ENCODE measurements around the gene ATPAF1. TPM values are rescaled to one million over a fixed set of nuclear protein-coding genes. Genes with fewer than 3 reads are reported as not detected.
"Not testable (repeated sequence)": the region's sequence is repeated elsewhere in the genome, so short reads cannot be mapped to it uniquely, and the experiment has no call there.

ATPAF1 gene
- total RNA-seq, 1 donor from 2014 or later: 37.8 TPM

DNA sequence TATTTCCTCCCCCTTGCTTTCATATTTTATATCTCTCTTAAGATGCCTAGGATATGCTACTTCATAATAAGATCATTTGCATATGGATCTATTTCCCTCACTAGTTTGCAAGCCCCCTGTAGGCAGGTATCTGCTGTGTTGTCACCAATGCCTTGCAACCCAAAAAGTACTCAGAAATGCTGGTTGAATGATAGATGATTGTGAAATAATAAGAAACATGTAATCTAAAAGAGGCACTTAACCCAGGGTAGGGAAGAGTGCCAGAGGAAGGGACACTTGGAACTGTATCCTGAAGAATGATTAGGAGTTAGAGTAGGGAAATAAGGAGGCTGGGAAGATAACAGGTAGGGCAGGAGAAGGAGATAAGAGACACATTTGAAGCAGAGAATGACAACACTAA, 12.3 kb downstream of the ATPAF1 start:
- Mint-ChIP-seq H3K27me3 (ENCODE audit: unreplicated experiment) (no peaks in the 10 kb centered on the region), H3K4me1 (ENCODE audit: low read depth, unreplicated experiment) (no peaks in the 10 kb centered on the region), H3K36me3 (ENCODE audit: unreplicated experiment) (peaks cover 10% of the 10 kb centered on the region), H3K27ac (ENCODE audit: unreplicated experiment) (no peak overlapping the region), H3K4me3 (ENCODE audit: unreplicated experiment) (no peak overlapping the region), H3K9me3 (ENCODE audit: unreplicated experiment) (no peaks in the 10 kb centered on the region)
- TF ChIP-seq, protein P1, sequence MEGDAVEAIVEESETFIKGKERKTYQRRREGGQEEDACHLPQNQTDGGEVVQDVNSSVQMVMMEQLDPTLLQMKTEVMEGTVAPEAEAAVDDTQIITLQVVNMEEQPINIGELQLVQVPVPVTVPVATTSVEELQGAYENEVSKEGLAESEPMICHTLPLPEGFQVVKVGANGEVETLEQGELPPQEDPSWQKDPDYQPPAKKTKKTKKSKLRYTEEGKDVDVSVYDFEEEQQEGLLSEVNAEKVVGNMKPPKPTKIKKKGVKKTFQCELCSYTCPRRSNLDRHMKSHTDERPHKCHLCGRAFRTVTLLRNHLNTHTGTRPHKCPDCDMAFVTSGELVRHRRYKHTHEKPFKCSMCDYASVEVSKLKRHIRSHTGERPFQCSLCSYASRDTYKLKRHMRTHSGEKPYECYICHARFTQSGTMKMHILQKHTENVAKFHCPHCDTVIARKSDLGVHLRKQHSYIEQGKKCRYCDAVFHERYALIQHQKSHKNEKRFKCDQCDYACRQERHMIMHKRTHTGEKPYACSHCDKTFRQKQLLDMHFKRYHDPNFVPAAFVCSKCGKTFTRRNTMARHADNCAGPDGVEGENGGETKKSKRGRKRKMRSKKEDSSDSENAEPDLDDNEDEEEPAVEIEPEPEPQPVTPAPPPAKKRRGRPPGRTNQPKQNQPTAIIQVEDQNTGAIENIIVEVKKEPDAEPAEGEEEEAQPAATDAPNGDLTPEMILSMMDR (IDR thresholded peaks at IDR 0.05; ENCODE audit: partially characterized antibody, unreplicated experiment): no peak
- DNase-seq: no peak

DNA sequence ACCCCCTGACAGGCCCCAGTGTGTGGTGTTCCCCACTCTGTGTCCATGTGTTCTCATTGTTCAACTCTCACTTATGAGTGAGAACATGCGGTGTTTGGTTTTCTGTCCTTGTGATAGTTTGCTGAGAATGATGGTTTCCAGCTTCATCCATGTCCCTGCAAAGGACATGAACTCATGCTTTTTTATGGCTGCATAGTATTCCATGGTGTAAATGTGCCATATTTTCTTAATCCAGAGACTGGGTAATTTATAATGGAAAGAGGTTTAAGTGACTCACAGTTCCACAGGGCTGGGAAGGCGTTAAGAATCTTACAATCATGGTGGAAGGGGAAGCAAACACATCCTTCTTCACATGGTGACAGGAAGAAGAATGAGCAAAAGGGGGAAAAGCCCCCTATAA, 13.5 kb downstream of the ATPAF1 start:
- not testable (repeated sequence) for DNase-seq; H3K4me3 Mint-ChIP-seq (ENCODE audit: unreplicated experiment); H3K27ac Mint-ChIP-seq (ENCODE audit: unreplicated experiment); H3K4me1 Mint-ChIP-seq (ENCODE audit: low read depth, unreplicated experiment); H3K27me3 Mint-ChIP-seq (ENCODE audit: unreplicated experiment); H3K9me3 Mint-ChIP-seq (ENCODE audit: unreplicated experiment)
- peaks cover 22% of the 10 kb centered on the region for H3K36me3 Mint-ChIP-seq (ENCODE audit: unreplicated experiment)

DNA sequence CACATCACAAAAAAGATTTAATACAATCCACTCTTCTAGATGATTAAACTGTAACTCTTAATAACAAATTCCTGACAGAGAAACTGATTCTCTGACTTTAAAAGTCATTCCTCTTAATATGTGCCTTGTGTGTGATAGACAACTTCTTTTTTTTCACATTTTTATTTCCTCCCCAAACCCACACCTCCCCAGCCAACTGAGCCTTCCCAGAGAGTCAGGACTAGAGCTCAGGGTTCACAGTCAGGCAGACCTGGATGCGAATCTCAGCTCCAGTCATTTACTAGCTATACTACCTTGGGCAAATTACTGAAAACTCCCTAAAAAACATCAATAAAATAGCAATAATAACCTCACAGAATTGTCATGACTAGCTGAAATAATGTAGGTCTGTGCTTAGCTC, 14.2 kb downstream of the ATPAF1 start:
- H3K9me3 Mint-ChIP-seq (ENCODE audit: unreplicated experiment): peaks cover 4% of the 10 kb centered on the region
- no peak overlapping the region for H3K27ac Mint-ChIP-seq (ENCODE audit: unreplicated experiment)
- H3K4me1 Mint-ChIP-seq (ENCODE audit: low read depth, unreplicated experiment): no peaks in the 10 kb centered on the region
- TF ChIP-seq, protein P1 (IDR thresholded peaks at IDR 0.05; ENCODE audit: partially characterized antibody, unreplicated experiment): no peak
- H3K36me3 Mint-ChIP-seq (ENCODE audit: unreplicated experiment): peaks cover 28% of the 10 kb centered on the region
- no peak overlapping the region for H3K4me3 Mint-ChIP-seq (ENCODE audit: unreplicated experiment)
- no peaks in the 10 kb centered on the region for H3K27me3 Mint-ChIP-seq (ENCODE audit: unreplicated experiment)
- no peak for DNase-seq

DNA sequence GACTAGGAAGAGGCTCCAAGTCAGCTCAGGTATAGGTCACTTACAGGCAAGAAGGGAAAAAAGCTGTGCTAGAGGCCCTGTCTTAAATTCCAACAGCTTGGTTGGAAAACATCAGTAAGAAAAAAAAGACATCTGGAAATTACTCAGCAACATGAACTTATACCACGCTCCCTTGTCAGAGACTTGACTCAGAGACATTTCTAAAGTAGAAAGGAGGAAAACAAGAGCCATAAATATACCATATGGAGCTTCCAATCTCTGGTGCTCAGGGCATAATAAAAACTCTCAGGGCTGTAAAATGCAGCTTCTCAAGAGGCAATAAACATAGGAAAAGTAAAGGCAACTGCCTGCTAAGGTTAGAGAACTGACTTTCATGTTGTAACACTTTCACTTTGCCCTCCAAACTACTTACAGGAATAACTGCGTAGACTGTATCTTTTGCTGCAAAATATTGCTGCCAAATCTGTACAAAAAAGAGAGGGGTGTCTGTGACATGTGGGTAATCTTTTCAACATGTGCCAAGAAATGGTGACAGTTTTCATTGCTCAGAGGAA, 14.7 kb downstream of the ATPAF1 start:
- TF ChIP-seq, protein P1 (IDR thresholded peaks at IDR 0.05; ENCODE audit: partially characterized antibody, unreplicated experiment): no peak
- H3K4me1 Mint-ChIP-seq (ENCODE audit: low read depth, unreplicated experiment): no peaks in the 10 kb centered on the region
- H3K4me3 Mint-ChIP-seq (ENCODE audit: unreplicated experiment): no peak overlapping the region
- H3K36me3 Mint-ChIP-seq (ENCODE audit: unreplicated experiment): peaks cover 28% of the 10 kb centered on the region
- no peak overlapping the region for H3K27ac Mint-ChIP-seq (ENCODE audit: unreplicated experiment)
- no peaks in the 10 kb centered on the region for H3K27me3 Mint-ChIP-seq (ENCODE audit: unreplicated experiment)
- H3K9me3 Mint-ChIP-seq (ENCODE audit: unreplicated experiment): peaks cover 4% of the 10 kb centered on the region
- DNase-seq: no peak

DNA sequence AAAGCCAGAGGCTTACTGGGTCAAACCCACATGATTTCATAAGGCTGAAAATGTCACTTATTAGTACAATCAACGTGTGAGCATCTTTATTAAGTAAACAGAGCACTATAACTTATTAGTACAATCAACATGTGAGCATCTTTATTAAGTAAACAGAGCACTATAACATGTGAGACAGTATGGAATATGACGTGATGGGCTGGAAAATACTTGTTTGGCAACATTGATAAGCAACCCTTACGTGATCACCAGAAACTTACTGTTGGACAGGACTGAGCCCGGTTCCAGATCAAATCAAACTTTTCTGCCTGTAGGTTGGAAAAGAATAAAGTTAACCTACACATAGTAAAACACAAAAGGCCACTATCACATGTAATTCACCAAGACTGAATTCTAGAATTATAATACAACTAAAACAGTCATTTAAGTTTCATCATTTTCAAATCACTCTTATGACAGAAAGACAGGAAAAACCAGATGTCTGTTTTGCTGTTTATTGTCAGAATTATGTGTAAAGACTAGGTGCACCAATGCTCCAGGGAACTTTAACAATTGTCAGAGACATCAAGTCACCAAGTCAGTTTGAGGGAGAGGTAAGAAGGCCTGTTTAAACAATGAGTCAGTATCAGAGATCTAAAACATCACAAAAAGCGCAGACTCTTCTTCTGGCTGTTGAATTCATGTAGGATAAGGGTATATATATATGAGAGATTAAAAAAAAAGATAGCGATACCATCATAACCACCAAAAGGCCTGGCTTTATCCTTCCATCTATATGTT, 15.7 kb downstream of the ATPAF1 start:
- no peak for DNase-seq
- Mint-ChIP-seq H3K36me3 (ENCODE audit: unreplicated experiment) (peaks cover 29% of the 10 kb centered on the region), H3K27me3 (ENCODE audit: unreplicated experiment) (no peaks in the 10 kb centered on the region), H3K4me3 (ENCODE audit: unreplicated experiment) (no peak overlapping the region), H3K27ac (ENCODE audit: unreplicated experiment) (no peak overlapping the region), H3K9me3 (ENCODE audit: unreplicated experiment) (peaks cover 4% of the 10 kb centered on the region), H3K4me1 (ENCODE audit: low read depth, unreplicated experiment) (no peaks in the 10 kb centered on the region)
- TF ChIP-seq, protein P1 (IDR thresholded peaks at IDR 0.05; ENCODE audit: partially characterized antibody, unreplicated experiment): no peak

DNA sequence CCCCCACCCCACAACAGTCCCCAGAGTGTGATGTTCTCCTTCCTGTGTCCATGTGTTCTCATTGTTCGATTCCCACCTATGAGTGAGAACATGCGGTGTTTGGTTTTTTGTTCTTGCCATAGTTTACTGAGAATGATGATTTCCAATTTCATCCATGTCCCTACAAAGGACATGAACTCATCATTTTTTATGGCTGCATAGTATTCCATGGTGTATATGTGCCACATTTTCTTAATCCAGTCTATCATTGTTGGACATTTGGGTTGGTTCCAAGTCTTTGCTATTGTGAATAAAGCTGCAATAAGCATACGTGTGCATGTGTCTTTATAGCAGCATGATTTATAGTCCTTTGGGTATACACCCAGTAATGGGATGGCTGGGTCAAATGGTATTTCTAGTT, 17.0 kb downstream of the ATPAF1 start:
- H3K36me3 Mint-ChIP-seq (ENCODE audit: unreplicated experiment): peaks cover 38% of the 10 kb centered on the region
- not testable (repeated sequence) for H3K4me3 Mint-ChIP-seq (ENCODE audit: unreplicated experiment); H3K27ac Mint-ChIP-seq (ENCODE audit: unreplicated experiment); H3K27me3 Mint-ChIP-seq (ENCODE audit: unreplicated experiment); H3K9me3 Mint-ChIP-seq (ENCODE audit: unreplicated experiment); H3K4me1 Mint-ChIP-seq (ENCODE audit: low read depth, unreplicated experiment); DNase-seq
